Measurements from ENCODE around the gene BNIP3. TPM values are rescaled to one million over a fixed set of nuclear protein-coding genes. Genes with fewer than 3 reads are reported as not detected.

The BNIP3 gene
- total RNA-seq, 4 donors from 2014 or later, result 337 to 1,280 (median 583) TPM

DNA sequence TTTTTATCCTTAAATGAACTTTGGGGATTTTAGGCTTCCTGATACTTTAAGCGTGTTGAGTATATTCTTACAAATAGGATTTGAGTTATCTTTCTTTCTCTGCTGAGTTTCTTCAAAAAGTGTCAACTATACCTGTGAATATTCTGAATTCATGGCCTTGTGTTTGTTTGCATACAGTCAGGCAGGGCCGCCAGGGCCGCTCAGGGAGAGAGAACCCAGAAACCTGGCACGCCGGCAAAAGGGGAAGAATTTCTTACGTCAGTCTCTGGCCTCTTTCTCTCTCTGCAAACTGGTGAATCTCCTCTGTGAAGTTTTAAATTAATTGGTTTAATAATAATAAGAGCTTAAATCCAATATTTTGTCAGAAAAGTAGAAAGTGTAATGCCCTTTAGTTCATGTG, 29.3 kb upstream of the BNIP3 start:
- peak in 1 of 2 donors; percentile 51 for DNase-seq
- Histone ChIP-seq H3K4me3 (no peak overlapping the region), H3K27me3 (no peaks in the 10 kb centered on the region), H3K36me3 (no peaks in the 10 kb centered on the region), H3K4me1 (peaks cover 16 to 35% of the 10 kb centered on the region in 2 donors), H3K9me3 (no peaks in the 10 kb centered on the region), H3K27ac (peak overlapping the region in 2 of 4 donors; percentile 51 to 60)
- in situ Hi-C loops (cut with MboI; ENCODE audit: low sequenced_read_pairs in 4 of 4) (no loop called here), intact Hi-C loops (cut with DNase I; ENCODE audit: low total_unique reads) (loop anchor here (5.0 kb wide), 1 partner anchor 64 kb away; no protein-coding TSS in a partner anchor)
- no peak for TF ChIP-seq POLR2A (IDR thresholded peaks at IDR 0.05)
- TF ChIP-seq, protein P1, sequence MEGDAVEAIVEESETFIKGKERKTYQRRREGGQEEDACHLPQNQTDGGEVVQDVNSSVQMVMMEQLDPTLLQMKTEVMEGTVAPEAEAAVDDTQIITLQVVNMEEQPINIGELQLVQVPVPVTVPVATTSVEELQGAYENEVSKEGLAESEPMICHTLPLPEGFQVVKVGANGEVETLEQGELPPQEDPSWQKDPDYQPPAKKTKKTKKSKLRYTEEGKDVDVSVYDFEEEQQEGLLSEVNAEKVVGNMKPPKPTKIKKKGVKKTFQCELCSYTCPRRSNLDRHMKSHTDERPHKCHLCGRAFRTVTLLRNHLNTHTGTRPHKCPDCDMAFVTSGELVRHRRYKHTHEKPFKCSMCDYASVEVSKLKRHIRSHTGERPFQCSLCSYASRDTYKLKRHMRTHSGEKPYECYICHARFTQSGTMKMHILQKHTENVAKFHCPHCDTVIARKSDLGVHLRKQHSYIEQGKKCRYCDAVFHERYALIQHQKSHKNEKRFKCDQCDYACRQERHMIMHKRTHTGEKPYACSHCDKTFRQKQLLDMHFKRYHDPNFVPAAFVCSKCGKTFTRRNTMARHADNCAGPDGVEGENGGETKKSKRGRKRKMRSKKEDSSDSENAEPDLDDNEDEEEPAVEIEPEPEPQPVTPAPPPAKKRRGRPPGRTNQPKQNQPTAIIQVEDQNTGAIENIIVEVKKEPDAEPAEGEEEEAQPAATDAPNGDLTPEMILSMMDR (IDR thresholded peaks at IDR 0.05 in 4 of 5, conservative IDR thresholded peaks at IDR 0.05 in 1 of 5), result no peak
- ATAC-seq, result peak in 1 of 2 donors; percentile 22

DNA sequence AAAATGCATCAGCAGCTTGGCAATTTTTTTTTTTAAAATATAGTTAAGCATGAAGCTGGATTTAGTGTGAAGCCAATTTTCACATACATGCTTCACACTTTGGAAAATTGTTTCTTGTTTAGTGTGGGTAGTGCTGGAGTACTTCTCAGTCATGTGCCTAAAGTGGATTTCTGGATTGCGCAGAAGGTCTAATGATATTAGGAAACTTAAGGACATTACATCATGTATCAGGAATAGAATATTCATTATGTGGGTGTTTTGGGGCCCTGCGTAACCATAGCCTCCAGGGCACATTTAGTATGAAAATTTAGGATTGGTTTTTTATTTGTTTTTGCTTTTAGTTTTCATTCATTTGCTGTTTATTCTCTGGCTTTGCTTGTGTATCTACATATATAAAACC, 28.8 kb upstream of the BNIP3 start:
- Histone ChIP-seq H3K4me3 (no peak overlapping the region), H3K36me3 (no peaks in the 10 kb centered on the region), H3K4me1 (peaks cover 16 to 35% of the 10 kb centered on the region in 2 donors), H3K9me3 (no peaks in the 10 kb centered on the region), H3K27me3 (no peaks in the 10 kb centered on the region), H3K27ac (peak overlapping the region in 2 of 4 donors; percentile 51 to 60)
- TF ChIP-seq POLR2A (IDR thresholded peaks at IDR 0.05), result no peak
- TF ChIP-seq, protein P1 (IDR thresholded peaks at IDR 0.05 in 4 of 5, conservative IDR thresholded peaks at IDR 0.05 in 1 of 5), result no peak
- in situ Hi-C loops (cut with MboI; ENCODE audit: low sequenced_read_pairs in 4 of 4), result no loop called here
- intact Hi-C loops (cut with DNase I; ENCODE audit: low total_unique reads), result loop anchor here (5.0 kb wide), 1 partner anchor 63 kb away; no protein-coding TSS in a partner anchor
- DNase-seq (no peak), ATAC-seq (peak; percentile 96)

DNA sequence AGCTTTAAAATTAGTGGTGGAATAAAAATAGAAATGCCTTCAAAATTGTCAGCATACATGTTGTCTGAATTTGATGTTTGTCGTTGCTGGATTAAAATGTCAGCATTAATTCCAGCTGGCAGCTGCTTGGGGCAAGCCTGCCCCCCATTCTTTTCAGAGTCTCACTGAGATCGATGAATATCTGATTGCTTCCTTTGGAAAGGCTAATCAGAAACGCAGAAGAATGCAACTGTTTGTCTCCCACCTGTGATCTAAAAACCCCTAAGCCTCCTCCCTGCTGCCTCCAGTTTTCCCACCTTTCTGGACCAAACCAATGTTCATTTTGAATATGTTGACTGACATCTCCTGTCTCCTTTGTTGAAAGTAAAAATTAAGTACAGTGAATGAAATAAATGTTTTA, 27.9 kb upstream of the BNIP3 start:
- H3K9me3 ChIP-seq, result no peaks in the 10 kb centered on the region
- DNase-seq (no peak), ATAC-seq (no peak)
- no peak overlapping the region for H3K4me3 ChIP-seq
- H3K27me3 ChIP-seq, result no peaks in the 10 kb centered on the region
- peaks cover 16 to 35% of the 10 kb centered on the region in 2 donors for H3K4me1 ChIP-seq
- no peak for TF ChIP-seq POLR2A (IDR thresholded peaks at IDR 0.05)
- TF ChIP-seq, protein P1 (IDR thresholded peaks at IDR 0.05 in 4 of 5, conservative IDR thresholded peaks at IDR 0.05 in 1 of 5), result no peak
- peak overlapping the region in 1 of 4 donors; percentile 39 for H3K27ac ChIP-seq
- intact Hi-C loops (cut with DNase I; ENCODE audit: low total_unique reads), result no loop called here
- no peaks in the 10 kb centered on the region for H3K36me3 ChIP-seq
- in situ Hi-C loops (cut with MboI; ENCODE audit: low sequenced_read_pairs in 4 of 4), result no loop called here

DNA sequence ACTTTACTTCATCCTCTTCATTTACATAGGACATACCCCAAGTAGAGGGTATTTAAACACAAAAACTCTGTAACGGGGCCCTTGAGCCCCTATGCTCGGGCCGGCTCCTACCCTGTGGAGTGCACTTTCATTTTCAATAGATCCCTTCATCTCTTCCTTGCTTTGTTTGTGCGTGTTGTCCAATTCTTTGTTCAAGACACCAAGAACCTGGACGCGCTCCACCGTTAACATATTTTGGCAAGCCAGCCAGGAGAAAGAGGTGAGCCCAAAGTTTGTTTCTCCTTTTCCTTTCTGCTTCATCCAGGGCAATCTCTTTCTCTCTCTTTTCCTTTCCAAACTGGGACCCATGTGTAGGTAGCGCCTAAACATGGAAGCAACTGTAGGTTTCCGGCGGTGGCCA, 26.0 kb upstream of the BNIP3 start:
- Histone ChIP-seq H3K27ac (peak overlapping the region in 1 of 4 donors; percentile 42), H3K36me3 (no peaks in the 10 kb centered on the region), H3K27me3 (no peaks in the 10 kb centered on the region), H3K9me3 (no peaks in the 10 kb centered on the region), H3K4me3 (no peak overlapping the region), H3K4me1 (peaks cover 16 to 23% of the 10 kb centered on the region in 2 donors)
- in situ Hi-C loops (cut with MboI; ENCODE audit: low sequenced_read_pairs in 4 of 4), result no loop called here
- ATAC-seq, result no peak
- intact Hi-C loops (cut with DNase I; ENCODE audit: low total_unique reads), result no loop called here
- no peak for DNase-seq
- TF ChIP-seq POLR2A (IDR thresholded peaks at IDR 0.05), result no peak
- TF ChIP-seq, protein P1 (IDR thresholded peaks at IDR 0.05 in 4 of 5, conservative IDR thresholded peaks at IDR 0.05 in 1 of 5), result no peak

DNA sequence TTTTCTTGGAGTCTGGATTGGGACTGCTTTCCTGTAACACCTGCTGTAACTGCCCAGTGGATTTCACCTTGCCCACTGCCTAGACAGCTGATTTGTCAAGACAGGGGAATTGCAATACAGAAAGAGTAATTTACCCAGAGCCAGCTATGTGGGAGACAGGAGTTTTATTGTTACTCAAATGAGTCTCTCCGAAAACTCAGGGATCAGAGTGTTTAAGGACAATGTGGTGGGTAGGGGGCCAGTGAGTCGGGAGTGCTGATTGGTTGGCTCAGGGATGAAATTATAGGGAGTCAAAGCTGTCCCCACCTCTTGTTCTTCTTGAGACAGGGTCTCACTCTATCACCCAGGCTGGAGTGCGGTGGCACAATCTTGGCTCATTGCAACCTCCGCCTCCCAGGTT, 25.2 kb upstream of the BNIP3 start:
- H3K9me3 ChIP-seq, result no peaks in the 10 kb centered on the region
- no peak for ATAC-seq
- H3K27me3 ChIP-seq, result no peaks in the 10 kb centered on the region
- in situ Hi-C loops (cut with MboI; ENCODE audit: low sequenced_read_pairs in 4 of 4), result no loop called here
- intact Hi-C loops (cut with DNase I; ENCODE audit: low total_unique reads), result no loop called here
- no peak for DNase-seq
- H3K4me1 ChIP-seq, result peaks cover 16 to 23% of the 10 kb centered on the region in 2 donors
- H3K4me3 ChIP-seq, result no peak overlapping the region
- no peaks in the 10 kb centered on the region for H3K36me3 ChIP-seq
- no peak overlapping the region for H3K27ac ChIP-seq
- TF ChIP-seq, protein P1 (IDR thresholded peaks at IDR 0.05 in 4 of 5, conservative IDR thresholded peaks at IDR 0.05 in 1 of 5), result no peak
- no peak for TF ChIP-seq POLR2A (IDR thresholded peaks at IDR 0.05)
